MM.1S (cell line): ENCODE data around the gene ALDH1A3.

ENCODE experiments used
- DNase-seq: peaks from one replicate; pipeline ENCODE4 v3.0.0-alpha.2; 2015
- H2AFZ ChIP-seq: fragments of 300-600 bp; sonication (generic); 2 replicates; pipeline ENCODE4 v1.6.0; 2016; ENCODE audit warnings: antibody characterized with exemption, low read length
- H3F3A ChIP-seq: fragments of 300-600 bp; sonication (generic); 2 replicates; pipeline ENCODE4 v1.6.1; 2016; ENCODE audit warnings: mild to moderate bottlenecking, antibody characterized with exemption, low read length, moderate library complexity, mixed read lengths; ENCODE audit not compliant: insufficient read depth
- H3K27ac ChIP-seq: fragments of 300-600 bp; sonication (generic); 2 replicates; pipeline ENCODE4 v1.5.1; 2016; ENCODE audit warnings: mild to moderate bottlenecking, low read length
- H3K27me3 ChIP-seq: fragments of 300-600 bp; sonication (generic); replicated peaks from 2 replicates; pipeline ENCODE4 v1.6.0; 2016; ENCODE audit warnings: low read length; ENCODE audit not compliant: insufficient read depth
- H3K36me3 ChIP-seq: fragments of 300-600 bp; sonication (generic); replicated peaks from 2 replicates; pipeline ENCODE4 v1.6.1; 2016; ENCODE audit warnings: mild to moderate bottlenecking, low read length, mixed read lengths; ENCODE audit not compliant: insufficient read depth
- H3K4me1 ChIP-seq: fragments of 300-600 bp; sonication (generic); 2 replicates; pipeline ENCODE4 v1.6.1; 2016; ENCODE audit warnings: low read length, mixed read lengths
- H3K4me2 ChIP-seq: fragments of 300-600 bp; sonication (generic); 2 replicates; pipeline ENCODE4 v1.6.0; 2016; ENCODE audit warnings: low read depth, low read length
- H3K4me3 ChIP-seq: fragments of 300-600 bp; sonication (generic); 2 replicates; pipeline ENCODE4 v1.5.1; 2016; ENCODE audit warnings: low read length, mixed read lengths
- H3K79me2 ChIP-seq: fragments of 300-600 bp; sonication (generic); 2 replicates; pipeline ENCODE4 v1.6.1; 2016; ENCODE audit warnings: mixed run types, low read length, mixed read lengths
- H3K9ac ChIP-seq: fragments of 300-600 bp; sonication (generic); 2 replicates; pipeline ENCODE4 v1.6.1; 2016; ENCODE audit warnings: low read length, mixed read lengths
- H3K9me2 ChIP-seq: fragments of 300-600 bp; sonication (generic); replicated peaks from 2 replicates; pipeline ENCODE4 v1.6.1; 2016; ENCODE audit warnings: mild to moderate bottlenecking, low read length, mixed read lengths; ENCODE audit not compliant: insufficient read depth
- H3K9me3 ChIP-seq: fragments of 300-600 bp; sonication (generic); replicated peaks from 2 replicates; pipeline ENCODE4 v1.6.1; 2016; ENCODE audit warnings: mild to moderate bottlenecking, low read length, mixed read lengths; ENCODE audit not compliant: insufficient read depth
- H4K20me1 ChIP-seq: fragments of 300-600 bp; sonication (generic); 2 replicates; pipeline ENCODE4 v1.6.1; 2016; ENCODE audit warnings: mild to moderate bottlenecking, low read length, moderate library complexity, mixed read lengths; ENCODE audit not compliant: insufficient read depth
- EZH2 ChIP-seq: fragments of 300-600 bp; sonication (generic); optimal IDR thresholded peaks from 2 replicates; pipeline ENCODE3; 2017; ENCODE audit warnings: low read depth, mild to moderate bottlenecking, antibody characterized with exemption, low read length, mixed read lengths
- EZH2phosphoT487 ChIP-seq: fragments of 300-600 bp; sonication (generic); IDR thresholded peaks from 2 replicates; pipeline ENCODE4 v1.6.1; 2018; ENCODE audit warnings: antibody characterized with exemption, low read length
- TF ChIP-seq, protein P1 (sequence below): fragments of 300-600 bp; sonication (generic); IDR thresholded peaks from 2 replicates; pipeline ENCODE4 v1.5.1; 2016; ENCODE audit warnings: antibody characterized with exemption, low read length, mixed read lengths

ALDH1A3 gene

DNA sequence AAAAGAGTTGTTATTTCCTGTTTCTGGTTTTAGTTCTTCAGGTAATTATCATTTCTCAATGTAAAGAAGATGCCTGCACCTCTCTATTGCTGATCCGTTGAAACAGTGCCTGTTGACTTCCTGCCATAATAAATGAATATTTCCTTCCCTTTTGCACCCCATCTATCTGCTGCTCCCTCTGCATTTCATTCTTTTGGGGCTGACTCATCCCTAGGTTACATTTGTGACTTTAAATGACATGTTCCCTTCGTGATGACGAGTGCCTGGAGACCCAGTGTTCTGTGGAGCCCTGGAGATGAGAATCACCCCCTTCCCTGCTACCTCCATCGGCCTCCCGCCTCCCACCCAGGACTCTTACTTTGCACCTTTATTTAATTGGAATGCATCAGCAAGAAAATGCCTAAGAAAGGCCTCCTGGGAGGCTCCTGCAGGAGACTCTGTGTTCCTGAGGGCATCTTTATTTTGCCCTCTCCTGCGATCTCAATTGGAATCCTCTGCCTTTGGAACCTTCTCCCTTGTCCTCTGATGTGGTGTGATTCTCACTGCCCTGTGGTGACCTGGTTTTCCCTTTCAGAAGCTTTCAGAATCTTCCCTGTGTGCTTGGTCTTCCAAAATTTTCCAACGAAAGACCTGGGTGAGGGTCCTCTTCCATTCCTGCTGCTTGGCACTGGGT is 53.2 kb downstream of the ALDH1A3 start:
- no peak overlapping the region for H3K4me2 ChIP-seq
- H3K79me2 ChIP-seq: peaks cover 59% of the 10 kb centered on the region
- peaks cover 9% of the 10 kb centered on the region; the same call in 1 of the 2 replicates for H3F3A ChIP-seq

DNA sequence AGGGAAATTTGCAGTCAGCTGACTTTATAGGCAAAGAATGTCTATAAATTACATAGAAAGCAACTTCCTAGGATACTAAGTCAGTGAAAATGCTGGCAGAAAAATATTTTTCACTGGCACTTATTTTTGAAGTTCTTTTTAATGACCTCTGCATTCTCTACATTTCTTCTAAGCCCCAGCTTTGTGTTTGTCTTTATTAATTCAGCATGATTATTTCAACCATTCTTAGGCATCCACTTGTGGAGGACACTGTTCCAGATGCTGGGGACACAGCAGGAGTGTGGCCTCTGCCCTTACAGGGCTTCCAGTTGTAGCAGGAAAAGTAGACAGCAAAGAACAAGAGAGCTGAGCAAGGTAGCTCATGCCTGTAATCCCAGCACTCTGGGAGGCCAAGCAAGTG is 54.5 kb downstream of the ALDH1A3 start:
- DNase-seq: no peak
- H3K4me2 ChIP-seq: no peak overlapping the region
- H3K4me1 ChIP-seq: peaks cover 35% of the 10 kb centered on the region
- H3K9ac ChIP-seq: no peak overlapping the region
- H3K27me3 ChIP-seq: no peaks in the 10 kb centered on the region
- H3K9me2 ChIP-seq: no peaks in the 10 kb centered on the region
- peaks cover 59% of the 10 kb centered on the region for H3K79me2 ChIP-seq
- H2AFZ ChIP-seq: no peak overlapping the region
- no peak overlapping the region for H3K27ac ChIP-seq
- H3K4me3 ChIP-seq: no peak overlapping the region
- H4K20me1 ChIP-seq: no peaks in the 10 kb centered on the region
- TF ChIP-seq EZH2 (no peak), EZH2phosphoT487 (no peak)
- TF ChIP-seq, protein P1, sequence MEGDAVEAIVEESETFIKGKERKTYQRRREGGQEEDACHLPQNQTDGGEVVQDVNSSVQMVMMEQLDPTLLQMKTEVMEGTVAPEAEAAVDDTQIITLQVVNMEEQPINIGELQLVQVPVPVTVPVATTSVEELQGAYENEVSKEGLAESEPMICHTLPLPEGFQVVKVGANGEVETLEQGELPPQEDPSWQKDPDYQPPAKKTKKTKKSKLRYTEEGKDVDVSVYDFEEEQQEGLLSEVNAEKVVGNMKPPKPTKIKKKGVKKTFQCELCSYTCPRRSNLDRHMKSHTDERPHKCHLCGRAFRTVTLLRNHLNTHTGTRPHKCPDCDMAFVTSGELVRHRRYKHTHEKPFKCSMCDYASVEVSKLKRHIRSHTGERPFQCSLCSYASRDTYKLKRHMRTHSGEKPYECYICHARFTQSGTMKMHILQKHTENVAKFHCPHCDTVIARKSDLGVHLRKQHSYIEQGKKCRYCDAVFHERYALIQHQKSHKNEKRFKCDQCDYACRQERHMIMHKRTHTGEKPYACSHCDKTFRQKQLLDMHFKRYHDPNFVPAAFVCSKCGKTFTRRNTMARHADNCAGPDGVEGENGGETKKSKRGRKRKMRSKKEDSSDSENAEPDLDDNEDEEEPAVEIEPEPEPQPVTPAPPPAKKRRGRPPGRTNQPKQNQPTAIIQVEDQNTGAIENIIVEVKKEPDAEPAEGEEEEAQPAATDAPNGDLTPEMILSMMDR: no peak
- H3K36me3 ChIP-seq: no peaks in the 10 kb centered on the region
- H3F3A ChIP-seq: peaks cover 9% of the 10 kb centered on the region; the same call in 1 of the 2 replicates
- H3K9me3 ChIP-seq: no peaks in the 10 kb centered on the region

More for the DNA sequence above, 53.2 kb downstream of the ALDH1A3 start:
- TF ChIP-seq EZH2phosphoT487 (no peak), EZH2 (no peak)
- TF ChIP-seq, protein P1: no peak
- H4K20me1 ChIP-seq: no peaks in the 10 kb centered on the region
- no peaks in the 10 kb centered on the region for H3K9me2 ChIP-seq
- no peak overlapping the region for H2AFZ ChIP-seq
- no peak overlapping the region for H3K9ac ChIP-seq
- 0 out of 2 replicates have a peak, but pooled peaks cover 3% of the 10 kb centered on the region for H3K36me3 ChIP-seq
- H3K4me3 ChIP-seq: no peak overlapping the region
- no peak overlapping the region for H3K27ac ChIP-seq
- H3K27me3 ChIP-seq: no peaks in the 10 kb centered on the region
- DNase-seq: no peak
- H3K9me3 ChIP-seq: no peaks in the 10 kb centered on the region
- peaks cover 35% of the 10 kb centered on the region for H3K4me1 ChIP-seq

DNA sequence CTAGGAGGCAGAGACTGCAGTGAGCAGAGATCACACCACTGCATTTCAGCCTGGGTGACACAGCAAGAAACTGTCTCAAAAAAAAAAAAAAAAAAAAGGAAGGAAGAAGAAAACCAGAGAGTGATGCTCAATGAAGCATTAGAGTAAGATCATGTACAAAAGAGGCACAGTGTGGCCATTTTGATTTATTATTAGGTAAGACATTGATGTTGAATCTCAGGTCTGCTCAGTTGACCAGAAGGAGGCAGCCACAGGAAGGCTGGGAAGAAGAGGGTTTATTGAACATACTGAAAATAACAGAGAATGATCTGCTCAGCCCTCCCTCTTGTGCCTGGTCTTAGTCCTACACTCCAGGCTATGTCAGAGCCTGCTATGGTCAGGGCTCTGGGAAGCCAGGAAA is 55.1 kb downstream of the ALDH1A3 start:
- no peak for DNase-seq
- Histone ChIP-seq H3K27me3 (no peaks in the 10 kb centered on the region), H3K9ac (no peak overlapping the region), H3K9me2 (no peaks in the 10 kb centered on the region), H2AFZ (no peak overlapping the region), H3F3A (peaks cover 7% of the 10 kb centered on the region; the same call in 1 of the 2 replicates), H3K79me2 (peaks cover 58% of the 10 kb centered on the region), H3K27ac (no peak overlapping the region), H3K4me3 (no peak overlapping the region), H3K4me1 (peaks cover 30% of the 10 kb centered on the region), H3K9me3 (no peaks in the 10 kb centered on the region), H3K36me3 (no peaks in the 10 kb centered on the region), H3K4me2 (no peak overlapping the region), H4K20me1 (no peaks in the 10 kb centered on the region)
- no peak for TF ChIP-seq EZH2phosphoT487
- no peak for TF ChIP-seq EZH2
- TF ChIP-seq, protein P1: no peak; the same call in 1 of the 2 replicates
